OCI-LY7 (cell line): Measurements from ENCODE around the gene DAPK3. TPM values are rescaled to one million over a fixed set of nuclear protein-coding genes. Genes with fewer than 3 reads are reported as not detected.

ENCODE experiments used
- BruUV-seq: library from RNA; stranded (reverse); fragments of 400-500 nt; replicated peaks from 2 replicates; lab custom pipeline; 2021; lab: Mats Ljungman, UMichigan
- CTCF ChIA-PET: fragments of 300-600 bp; sonication (Branson Sonifier 250); formaldehyde crosslinking; loops from one replicate; lab custom pipeline; 2022; ENCODE audit warnings: antibody characterized with exemption; ENCODE audit not compliant: unreplicated experiment; lab: Charles Lee
- POLR2A ChIA-PET: fragments of 300-600 bp; sonication (Branson Sonifier 250); formaldehyde crosslinking; loops from one replicate; lab custom pipeline; 2022; ENCODE audit warnings: antibody characterized with exemption; lab: Charles Lee
- DNase-seq: peaks from one replicate; pipeline ENCODE4 v3.0.0-alpha.2; 2015; ENCODE audit warnings: low spot score
- H2AFZ ChIP-seq: fragments of 200-600 bp; sonication (generic), shearing (Covaris generic); 2 replicates; pipeline ENCODE4 v1.6.1; 2014; ENCODE audit warnings: mild to moderate bottlenecking, antibody characterized with exemption, low read length, moderate library complexity
- H3K27ac ChIP-seq: fragments of 200-600 bp; sonication (generic); 2 replicates; pipeline ENCODE4 v1.5.1; 2014; ENCODE audit warnings: mixed run types, low read depth, mild to moderate bottlenecking, moderate library complexity, low read length, inconsistent platforms; ENCODE audit not compliant: poor library complexity, severe bottlenecking
- H3K36me3 ChIP-seq: fragments of 200-600 bp; sonication (generic); 2 replicates; pipeline ENCODE4 v1.6.1; 2014; ENCODE audit warnings: mild to moderate bottlenecking, antibody characterized with exemption, low read length, moderate library complexity, mixed read lengths; ENCODE audit not compliant: insufficient read depth
- H3K4me1 ChIP-seq: fragments of 200-600 bp; sonication (generic); 2 replicates; pipeline ENCODE4 v1.5.1; 2014; ENCODE audit warnings: mild to moderate bottlenecking, low read length; ENCODE audit not compliant: insufficient read depth, poor library complexity, severe bottlenecking
- H3K4me2 ChIP-seq: fragments of 200-600 bp; sonication (generic); 2 replicates; pipeline ENCODE4 v1.6.1; 2014; ENCODE audit warnings: mild to moderate bottlenecking, low read length
- H3K4me3 ChIP-seq: fragments of 200-600 bp; sonication (generic); 2 replicates; pipeline ENCODE4 v1.5.1; 2014; ENCODE audit warnings: mild to moderate bottlenecking, low read depth, low read length; ENCODE audit not compliant: poor library complexity, severe bottlenecking
- H3K79me2 ChIP-seq: fragments of 200-600 bp; sonication (generic); 2 replicates; pipeline ENCODE4 v1.6.1; 2016; ENCODE audit warnings: low read depth, mild to moderate bottlenecking, low read length, moderate library complexity, mixed read lengths; ENCODE audit not compliant: insufficient read depth
- H3K9me2 ChIP-seq: fragments of 200-600 bp; sonication (generic); 2 replicates; pipeline ENCODE4 v1.6.1; 2016; ENCODE audit warnings: mild to moderate bottlenecking, low read length, mixed read lengths; ENCODE audit not compliant: insufficient read depth
- H3K9me3 ChIP-seq: fragments of 200-600 bp; sonication (generic); 2 replicates; pipeline ENCODE4 v1.6.1; 2014; ENCODE audit warnings: mild to moderate bottlenecking, mixed run types, low read length, mixed read lengths
- H4K20me1 ChIP-seq: fragments of 200-600 bp; sonication (generic); 2 replicates; pipeline ENCODE4 v1.6.1; 2014; ENCODE audit warnings: mild to moderate bottlenecking, antibody characterized with exemption, low read length, moderate library complexity, mixed read lengths; ENCODE audit not compliant: insufficient read depth
- EZH2phosphoT487 ChIP-seq: fragments of 200-600 bp; sonication (generic); IDR thresholded peaks from 2 replicates; pipeline ENCODE4 v1.6.1; 2018; ENCODE audit warnings: low read depth, borderline replicate concordance, mild to moderate bottlenecking, mixed run types, antibody characterized with exemption, low read length, moderate library complexity, mixed read lengths
- intact Hi-C: fragments of 100-400 bp; cut with micrococcal nuclease; formaldehyde crosslinking; loops from one replicate; pipeline ENCODE4 v1.10.0; 2022; ENCODE audit not compliant: unreplicated experiment
- total RNA-seq, 2 experiments: library from RNA; depleted of rRNA in 1 of 2; stranded (reverse); fragments of >200 nt in 1 of 2; shearing (Covaris generic) in 1 of 2; gene quantifications; 2 replicates each; pipeline ENCODE4 v1.2.3, GENCODE V29; 2014 to 2022
- TF ChIP-seq, protein P1 (sequence below): fragments of 200-600 bp; sonication (generic); conservative IDR thresholded peaks from 2 replicates; pipeline ENCODE4 v1.5.1; 2014; ENCODE audit warnings: mild to moderate bottlenecking, antibody characterized with exemption, low read length, moderate library complexity, mixed read lengths

Gene DAPK3
- total RNA-seq, 2 experiments from 2014 or later: 47.1 to 49.3 TPM

DNA sequence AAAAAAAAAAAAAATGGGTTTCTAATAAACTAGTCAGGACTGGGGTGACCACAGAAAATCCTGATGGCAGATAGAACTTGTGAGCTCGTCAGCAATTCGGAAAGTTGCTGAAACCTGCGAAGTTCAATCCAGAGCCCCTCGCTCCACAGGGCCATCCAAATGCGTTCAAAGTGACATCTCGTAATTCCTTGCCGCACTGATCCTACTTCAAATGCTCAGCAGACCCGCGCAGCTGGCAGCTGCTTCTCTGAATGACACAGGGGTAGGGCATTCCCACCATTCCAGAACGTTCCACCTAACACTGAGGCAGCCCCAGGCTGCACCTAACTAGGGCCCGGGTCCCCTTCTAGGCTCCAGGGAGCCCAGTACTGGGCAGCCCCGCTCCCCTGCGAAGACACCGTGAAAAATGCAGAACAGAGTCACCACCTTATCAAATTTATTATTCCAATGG, 4.8 kb upstream of the DAPK3 start:
- H2AFZ ChIP-seq: no peak overlapping the region
- H3K4me3 ChIP-seq: no peak overlapping the region
- BruUV-seq: no TSS peak
- intact Hi-C loops: no loop called here
- peaks cover 18% of the 10 kb centered on the region for H3K79me2 ChIP-seq
- H4K20me1 ChIP-seq: peaks cover 18% of the 10 kb centered on the region; the same call in 1 of the 2 replicates
- no peak overlapping the region for H3K4me2 ChIP-seq
- no peaks in the 10 kb centered on the region for H3K9me2 ChIP-seq
- peaks cover 12% of the 10 kb centered on the region for H3K4me1 ChIP-seq
- H3K36me3 ChIP-seq: peaks cover 65% of the 10 kb centered on the region
- TF ChIP-seq, protein P1, sequence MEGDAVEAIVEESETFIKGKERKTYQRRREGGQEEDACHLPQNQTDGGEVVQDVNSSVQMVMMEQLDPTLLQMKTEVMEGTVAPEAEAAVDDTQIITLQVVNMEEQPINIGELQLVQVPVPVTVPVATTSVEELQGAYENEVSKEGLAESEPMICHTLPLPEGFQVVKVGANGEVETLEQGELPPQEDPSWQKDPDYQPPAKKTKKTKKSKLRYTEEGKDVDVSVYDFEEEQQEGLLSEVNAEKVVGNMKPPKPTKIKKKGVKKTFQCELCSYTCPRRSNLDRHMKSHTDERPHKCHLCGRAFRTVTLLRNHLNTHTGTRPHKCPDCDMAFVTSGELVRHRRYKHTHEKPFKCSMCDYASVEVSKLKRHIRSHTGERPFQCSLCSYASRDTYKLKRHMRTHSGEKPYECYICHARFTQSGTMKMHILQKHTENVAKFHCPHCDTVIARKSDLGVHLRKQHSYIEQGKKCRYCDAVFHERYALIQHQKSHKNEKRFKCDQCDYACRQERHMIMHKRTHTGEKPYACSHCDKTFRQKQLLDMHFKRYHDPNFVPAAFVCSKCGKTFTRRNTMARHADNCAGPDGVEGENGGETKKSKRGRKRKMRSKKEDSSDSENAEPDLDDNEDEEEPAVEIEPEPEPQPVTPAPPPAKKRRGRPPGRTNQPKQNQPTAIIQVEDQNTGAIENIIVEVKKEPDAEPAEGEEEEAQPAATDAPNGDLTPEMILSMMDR: no peak
- no peak for TF ChIP-seq EZH2phosphoT487
- no peak overlapping the region for H3K27ac ChIP-seq
- DNase-seq: no peak
- no peaks in the 10 kb centered on the region for H3K9me3 ChIP-seq
- ChIA-PET POLR2A (interaction anchor here (0.7 kb wide), 3 partner anchors 13 to 1799 kb away, joined by 3 to 6 read pairs (median 4); no protein-coding TSS in a partner anchor), CTCF (no interaction called here)

DNA sequence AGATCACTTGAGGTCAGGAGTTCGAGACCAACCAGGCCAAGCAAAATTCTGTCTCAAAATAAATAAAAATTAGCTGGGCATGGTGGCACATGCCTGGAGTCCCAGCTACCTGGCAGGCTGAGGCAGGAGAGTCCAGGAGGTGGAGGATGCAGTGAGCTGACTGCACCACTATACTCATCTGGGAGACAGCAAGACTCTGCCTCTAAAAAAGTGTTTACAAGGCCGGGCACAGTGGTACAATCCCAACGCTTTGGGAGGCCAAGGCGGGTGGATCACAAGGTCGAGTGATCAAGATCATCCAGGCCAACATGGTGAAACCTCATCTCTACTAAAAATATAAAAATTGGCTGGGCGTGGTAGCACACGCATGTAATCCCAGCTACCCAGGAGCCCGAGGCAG, 4.2 kb upstream of the DAPK3 start:
- Histone ChIP-seq H3K9me2 (no peaks in the 10 kb centered on the region), H3K36me3 (peaks cover 59% of the 10 kb centered on the region), H3K27ac (no peak overlapping the region), H3K4me3 (no peak overlapping the region), H3K4me1 (peaks cover 14% of the 10 kb centered on the region), H3K4me2 (no peak overlapping the region), H3K9me3 (no peaks in the 10 kb centered on the region), H4K20me1 (peaks cover 13% of the 10 kb centered on the region; the same call in 1 of the 2 replicates), H3K79me2 (peaks cover 18% of the 10 kb centered on the region), H2AFZ (no peak overlapping the region)
- no TSS peak for BruUV-seq
- DNase-seq: no peak
- intact Hi-C loops: no loop called here
- TF ChIP-seq EZH2phosphoT487: no peak
- TF ChIP-seq, protein P1: no peak
- POLR2A ChIA-PET: interaction anchor here (0.7 kb wide), 3 partner anchors 14 to 1800 kb away, joined by 3 to 6 read pairs (median 4); no protein-coding TSS in a partner anchor
- CTCF ChIA-PET: no interaction called here

DNA sequence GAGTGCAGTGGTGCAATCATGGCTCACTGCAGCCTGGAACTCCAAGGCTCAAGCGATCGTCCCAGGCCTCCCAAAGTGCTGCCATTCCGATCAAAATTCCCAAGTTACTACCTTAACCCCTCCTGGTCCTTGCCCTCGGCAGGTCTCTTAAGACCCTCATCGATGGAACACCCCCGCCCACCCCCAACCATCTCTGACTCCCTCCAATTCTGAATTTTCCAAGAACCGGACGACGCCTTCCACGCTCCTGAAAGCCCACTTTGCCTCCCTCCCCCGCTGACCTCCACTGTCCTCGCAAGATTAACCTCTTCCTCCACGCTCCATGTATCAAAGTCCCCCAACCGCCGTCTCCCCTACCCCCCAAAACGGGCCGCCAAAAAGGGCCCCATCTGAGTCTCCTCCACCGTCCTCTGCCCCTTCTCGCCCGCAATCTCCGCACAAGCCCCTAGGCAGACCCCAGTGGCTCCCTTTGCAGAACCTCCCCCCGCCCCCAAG, 539 bp downstream of the DAPK3 start:
- peak overlapping the region; percentile 96 for H3K4me3 ChIP-seq
- ChIA-PET CTCF (no interaction called here), POLR2A (interaction anchor here (0.5 to 1.7 kb wide), 3 partner anchors 14 to 61 kb away, joined by 4 to 5 read pairs (median 5); no protein-coding TSS in a partner anchor)
- H3K9me2 ChIP-seq: no peaks in the 10 kb centered on the region
- intact Hi-C loops: no loop called here
- H3K79me2 ChIP-seq: peaks cover 18% of the 10 kb centered on the region; the same call in 1 of the 2 replicates
- no peak for DNase-seq
- H3K9me3 ChIP-seq: no peaks in the 10 kb centered on the region
- no peaks in the 10 kb centered on the region; the same call in 1 of the 2 replicates for H4K20me1 ChIP-seq
- H3K4me2 ChIP-seq: peak overlapping the region; percentile 96
- peaks cover 46% of the 10 kb centered on the region for H3K36me3 ChIP-seq
- TF ChIP-seq, protein P1: no peak
- no peak for TF ChIP-seq EZH2phosphoT487
- H2AFZ ChIP-seq: 0 out of 2 replicates have a peak overlapping the region, but pooled peaks have one; percentile 4
- H3K27ac ChIP-seq: peak overlapping the region; percentile 35
- no TSS peak for BruUV-seq
- H3K4me1 ChIP-seq: peaks cover 21% of the 10 kb centered on the region
